Muscle layer of colon (tissue), 2 donors: ENCODE data around the gene MTCL1.
"Not testable (repeated sequence)": the region's sequence is repeated elsewhere in the genome, so short reads cannot be mapped to it uniquely, and the experiment has no call there.

Experiments
- H3K27ac ChIP-seq: one replicate; pipeline ENCODE4 v1.7.0; 2013; ENCODE audit warnings: low read depth, mild to moderate bottlenecking, low read length, moderate library complexity
- H3K27me3 ChIP-seq, 2 donors: one replicate each; pipeline ENCODE4 v1.7.0; 2013; ENCODE audit warnings: low read length in 2 of 2, mild to moderate bottlenecking in 2 of 2; ENCODE audit not compliant: insufficient read depth in 2 of 2, control insufficient read depth in 1 of 2
- H3K36me3 ChIP-seq: one replicate; pipeline ENCODE4 v1.7.0; 2013; ENCODE audit warnings: mild to moderate bottlenecking, low read length; ENCODE audit not compliant: insufficient read depth
- H3K4me1 ChIP-seq: one replicate; pipeline ENCODE4 v1.7.0; 2013; ENCODE audit warnings: mild to moderate bottlenecking, low read length; ENCODE audit not compliant: insufficient read depth
- H3K4me3 ChIP-seq, 2 donors: one replicate each; pipeline ENCODE4 v1.7.0; 2013; ENCODE audit warnings: low read length in 2 of 2, low read depth in 1 of 2, mild to moderate bottlenecking in 1 of 2, moderate library complexity in 1 of 2
- H3K9ac ChIP-seq: one replicate; pipeline ENCODE4 v1.7.0; 2013; ENCODE audit warnings: low read length
- H3K9me3 ChIP-seq: one replicate; pipeline ENCODE4 v1.7.0; 2013; ENCODE audit warnings: mild to moderate bottlenecking, low read length
- donor health status: abdominal sarcoma.
- donor health status: Adenocarcinoma of cecum.

Gene MTCL1

DNA sequence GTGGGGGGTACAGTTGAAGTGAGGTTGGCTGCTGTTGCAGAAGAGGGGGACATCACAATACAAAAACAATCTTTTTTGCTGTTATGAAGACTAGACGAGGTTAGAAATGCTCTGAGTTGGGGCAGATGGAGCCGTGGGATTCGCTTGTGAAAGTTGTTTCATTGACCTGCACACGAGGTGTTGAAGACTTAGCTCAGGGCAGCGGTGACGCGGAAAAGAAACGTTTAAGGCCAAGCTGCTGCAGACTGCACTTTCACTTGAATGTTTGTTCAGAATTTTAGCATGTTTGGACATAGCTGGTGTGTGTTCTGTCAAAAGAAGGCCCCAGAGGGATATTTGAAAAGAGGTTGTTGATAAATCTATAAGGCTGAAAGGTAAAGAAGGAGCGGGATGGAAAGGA, 46.3 kb downstream of the MTCL1 start:
- no peaks in the 10 kb centered on the region for H3K9me3 ChIP-seq
- H3K9ac ChIP-seq, result no peak overlapping the region
- peaks cover 60% of the 10 kb centered on the region for H3K4me1 ChIP-seq
- H3K27ac ChIP-seq, result peak overlapping the region; percentile 77
- no peak overlapping the region for H3K4me3 ChIP-seq
- peaks cover 7% of the 10 kb centered on the region for H3K36me3 ChIP-seq
- H3K27me3 ChIP-seq, result no peaks in the 10 kb centered on the region

- peaks cover 7% of the 10 kb centered on the region for H3K36me3 ChIP-seq
- no peaks in the 10 kb centered on the region for H3K9me3 ChIP-seq
- no peak overlapping the region for H3K9ac ChIP-seq
- H3K27ac ChIP-seq, result peak overlapping the region; percentile 77
- H3K4me1 ChIP-seq, result peaks cover 61% of the 10 kb centered on the region
- H3K27me3 ChIP-seq, result no peaks in the 10 kb centered on the region
- H3K4me3 ChIP-seq, result no peak overlapping the region
Measured at GRCh38 chr18:8752329-8752728, 47.0 kb downstream of the MTCL1 start.

- Histone ChIP-seq H3K4me3 (no peak overlapping the region), H3K27me3 (no peaks in the 10 kb centered on the region), H3K9me3 (no peaks in the 10 kb centered on the region), H3K27ac (no peak overlapping the region), H3K36me3 (peaks cover 7% of the 10 kb centered on the region), H3K9ac (no peak overlapping the region), H3K4me1 (peaks cover 50% of the 10 kb centered on the region)
Measured at GRCh38 chr18:8754995-8755960, 49.9 kb downstream of the MTCL1 start.

- H3K27ac ChIP-seq, result no peak overlapping the region
- H3K9me3 ChIP-seq, result no peaks in the 10 kb centered on the region
- H3K4me1 ChIP-seq, result peaks cover 50% of the 10 kb centered on the region
- H3K27me3 ChIP-seq, result no peaks in the 10 kb centered on the region
- H3K4me3 ChIP-seq, result no peak overlapping the region
- H3K36me3 ChIP-seq, result peaks cover 7% of the 10 kb centered on the region
- no peak overlapping the region for H3K9ac ChIP-seq
Measured at GRCh38 chr18:8756571-8756970, 51.2 kb downstream of the MTCL1 start.

GRCh38 chr18:8757396-8757997, 52.1 kb downstream of the MTCL1 start:
- Histone ChIP-seq H3K9ac (no peak overlapping the region), H3K4me1 (peaks cover 46% of the 10 kb centered on the region), H3K9me3 (no peaks in the 10 kb centered on the region), H3K27me3 (no peaks in the 10 kb centered on the region), H3K36me3 (peaks cover 14% of the 10 kb centered on the region), H3K27ac (no peak overlapping the region), H3K4me3 (no peak overlapping the region)

- Histone ChIP-seq H3K4me3 (no peak overlapping the region), H3K9ac (no peak overlapping the region), H3K9me3 (no peaks in the 10 kb centered on the region), H3K36me3 (peaks cover 14% of the 10 kb centered on the region), H3K27me3 (no peaks in the 10 kb centered on the region), H3K4me1 (peaks cover 48% of the 10 kb centered on the region), H3K27ac (no peak overlapping the region)
Measured at GRCh38 chr18:8758466-8758865, 53.1 kb downstream of the MTCL1 start.

GRCh38 chr18:8760984-8761383, 55.6 kb downstream of the MTCL1 start:
- peaks cover 14% of the 10 kb centered on the region for H3K36me3 ChIP-seq
- H3K4me3 ChIP-seq, result no peak overlapping the region
- H3K9me3 ChIP-seq, result no peaks in the 10 kb centered on the region
- H3K9ac ChIP-seq, result no peak overlapping the region
- peaks cover 60% of the 10 kb centered on the region for H3K4me1 ChIP-seq
- H3K27ac ChIP-seq, result no peak overlapping the region
- H3K27me3 ChIP-seq, result no peaks in the 10 kb centered on the region

GRCh38 chr18:8761535-8761934, 56.2 kb downstream of the MTCL1 start:
- H3K27ac ChIP-seq, result peak overlapping the region; percentile 46

DNA sequence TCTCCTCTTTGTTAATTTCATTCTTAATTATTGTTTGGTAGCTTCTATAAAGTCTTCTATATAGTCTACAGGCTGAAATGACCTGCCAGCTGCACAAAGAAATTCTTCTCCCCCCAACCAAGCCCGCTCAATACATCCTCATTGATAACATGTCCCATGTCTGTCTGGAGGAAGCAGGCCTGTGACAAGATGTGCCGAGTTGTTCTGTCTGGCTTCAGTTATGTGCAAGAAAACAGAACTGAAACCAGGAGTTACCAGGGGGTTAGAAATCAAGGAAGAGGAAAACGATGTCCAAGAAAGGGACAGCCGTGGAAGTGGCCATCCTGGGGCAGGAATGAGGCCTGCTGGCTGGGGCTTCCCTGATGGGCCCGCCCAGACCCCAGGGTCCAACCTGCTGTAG, 57.6 kb downstream of the MTCL1 start:
- Histone ChIP-seq H3K9ac (no peak overlapping the region), H3K4me3 (no peak overlapping the region), H3K4me1 (peaks cover 68% of the 10 kb centered on the region), H3K27ac (no peak overlapping the region), H3K27me3 (no peaks in the 10 kb centered on the region), H3K9me3 (no peaks in the 10 kb centered on the region), H3K36me3 (peaks cover 14% of the 10 kb centered on the region)

More at GRCh38 chr18:8761535-8761934, 56.2 kb downstream of the MTCL1 start:
- not testable (repeated sequence) for H3K9ac ChIP-seq, H3K9me3 ChIP-seq, H3K4me3 ChIP-seq, H3K27me3 ChIP-seq
- H3K4me1 ChIP-seq, result peaks cover 65% of the 10 kb centered on the region
- H3K36me3 ChIP-seq, result peaks cover 14% of the 10 kb centered on the region

DNA sequence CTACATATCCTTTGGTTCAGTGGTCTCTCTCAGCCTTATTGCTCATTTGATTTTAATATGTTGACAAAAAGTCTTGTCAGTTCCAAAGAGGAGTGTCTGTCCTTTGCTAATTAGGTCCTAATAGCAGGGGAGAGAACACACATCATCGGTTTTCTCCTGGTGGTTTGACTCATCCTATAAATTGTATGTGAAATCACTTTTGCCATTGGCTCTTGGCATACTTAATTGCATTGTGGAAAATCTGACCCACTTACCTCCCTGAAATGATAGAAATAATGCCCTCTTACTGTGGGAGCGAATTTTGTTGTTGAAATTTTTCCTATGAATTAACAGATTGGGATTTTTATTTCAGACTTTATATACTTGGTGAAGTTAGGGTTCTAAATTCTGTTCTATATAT, 58.3 kb downstream of the MTCL1 start:
- H3K4me1 ChIP-seq, result peaks cover 68% of the 10 kb centered on the region
- no peaks in the 10 kb centered on the region for H3K27me3 ChIP-seq
- no peak overlapping the region for H3K9ac ChIP-seq
- H3K36me3 ChIP-seq, result peaks cover 14% of the 10 kb centered on the region
- H3K9me3 ChIP-seq, result no peaks in the 10 kb centered on the region
- no peak overlapping the region for H3K4me3 ChIP-seq
- no peak overlapping the region for H3K27ac ChIP-seq

GRCh38 chr18:8765783-8766463, 60.6 kb downstream of the MTCL1 start:
- H3K27me3 ChIP-seq, result no peaks in the 10 kb centered on the region
- no peaks in the 10 kb centered on the region for H3K9me3 ChIP-seq
- H3K4me1 ChIP-seq, result peaks cover 61% of the 10 kb centered on the region
- H3K9ac ChIP-seq, result no peak overlapping the region
- H3K27ac ChIP-seq, result peak overlapping the region; percentile 39
- H3K36me3 ChIP-seq, result peaks cover 8% of the 10 kb centered on the region
- no peak overlapping the region for H3K4me3 ChIP-seq
